NCI-H2196 treated with DMSO at 0.1 percent for 48 hours (cell line): ENCODE measurements around the gene IL16.
A peak's percentile ranks its signal among the peaks of the same experiment; 100 is the strongest.

Source experiments
- DNase-seq: peaks from one replicate; lab custom pipeline; 2025; ENCODE audit not compliant: unreplicated experiment; lab: John Stamatoyannopoulos, UW

The IL16 gene

GRCh38 chr15:81254277-81254915 lies 57.7 kb downstream of the IL16 start:
- DNase-seq, result no peak

- DNase-seq, result no peak
Observed at GRCh38 chr15:81254916-81255290, 58.2 kb downstream of the IL16 start.

GRCh38 chr15:81255315-81255957 lies 58.8 kb downstream of the IL16 start:
- no peak for DNase-seq

- no peak for DNase-seq
Observed at GRCh38 chr15:81255958-81256320, 59.3 kb downstream of the IL16 start.

GRCh38 chr15:81256916-81257315 lies 60.2 kb downstream of the IL16 start:
- no peak for DNase-seq

- DNase-seq, result no peak
Observed at GRCh38 chr15:81257435-81257834, 60.8 kb downstream of the IL16 start.

GRCh38 chr15:81258455-81258854 lies 61.8 kb downstream of the IL16 start:
- DNase-seq, result no peak

GRCh38 chr15:81259760-81260298 lies 63.1 kb downstream of the IL16 start:
- DNase-seq, result no peak

GRCh38 chr15:81261172-81261811 lies 64.6 kb downstream of the IL16 start:
- DNase-seq, result no peak

GRCh38 chr15:81263477-81263876 lies 66.8 kb downstream of the IL16 start:
- no peak for DNase-seq

- DNase-seq, result no peak
Observed at GRCh38 chr15:81264072-81264857, 67.6 kb downstream of the IL16 start.

- no peak for DNase-seq
Observed at GRCh38 chr15:81265256-81265943, 68.7 kb downstream of the IL16 start.

GRCh38 chr15:81265944-81266775 lies 69.5 kb downstream of the IL16 start:
- peak; percentile 39 for DNase-seq

GRCh38 chr15:81268340-81268739 lies 71.7 kb downstream of the IL16 start:
- DNase-seq, result no peak

- DNase-seq, result no peak
Observed at GRCh38 chr15:81268881-81269601, 72.4 kb downstream of the IL16 start.

GRCh38 chr15:81270188-81270587 lies 73.5 kb downstream of the IL16 start:
- no peak for DNase-seq

- DNase-seq, result no peak
Observed at GRCh38 chr15:81270781-81271491, 74.3 kb downstream of the IL16 start.

- DNase-seq, result no peak
Observed at GRCh38 chr15:81271761-81272644, 75.3 kb downstream of the IL16 start.
